Rectal smooth muscle tissue (tissue), 1 donor: ENCODE measurements around the gene SMC1B.
A peak's percentile ranks its signal among the peaks of the same experiment; 100 is the strongest.
"Not testable (repeated sequence)": the region's sequence is repeated elsewhere in the genome, so short reads cannot be mapped to it uniquely, and the experiment has no call there.

Experiments used
- H3K27ac ChIP-seq: one replicate; pipeline ENCODE4 v1.7.0; 2013; ENCODE audit warnings: low read depth, low read length, inconsistent platforms
- H3K27me3 ChIP-seq: one replicate; pipeline ENCODE4 v1.7.0; 2013; ENCODE audit warnings: low read length; ENCODE audit not compliant: control insufficient read depth, insufficient read depth
- H3K36me3 ChIP-seq: one replicate; pipeline ENCODE4 v1.7.0; 2013; ENCODE audit warnings: low read length; ENCODE audit not compliant: control insufficient read depth, insufficient read depth
- H3K4me1 ChIP-seq: one replicate; pipeline ENCODE4 v1.7.0; 2013; ENCODE audit warnings: low read length; ENCODE audit not compliant: control insufficient read depth, insufficient read depth
- H3K4me3 ChIP-seq: one replicate; pipeline ENCODE4 v1.7.0; 2013; ENCODE audit warnings: low read length
- H3K9ac ChIP-seq: one replicate; pipeline ENCODE4 v1.7.0; 2013; ENCODE audit warnings: low read length

Gene SMC1B

DNA sequence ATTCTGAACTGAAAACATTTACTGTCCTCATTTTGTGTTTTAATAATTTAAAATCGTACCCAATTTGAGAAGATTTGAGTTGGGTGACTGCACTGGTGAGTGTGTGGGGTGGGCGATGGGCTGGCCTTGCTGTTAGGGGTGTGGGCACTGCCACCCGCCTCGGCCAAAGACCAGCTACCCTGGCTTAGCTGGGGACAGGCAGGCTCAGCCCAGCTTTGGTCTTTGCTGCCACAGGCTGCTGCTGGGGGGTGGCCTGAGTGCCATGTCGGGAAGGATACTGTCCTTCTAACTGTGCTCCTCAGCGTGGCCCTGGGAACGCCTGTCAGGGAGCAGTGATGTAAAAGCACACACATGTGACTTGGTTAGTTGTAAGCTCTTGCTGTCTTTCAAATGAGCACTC, 81.4 kb downstream of the SMC1B start:
- Histone ChIP-seq H3K4me3 (no peak overlapping the region), H3K4me1 (peaks cover 9% of the 10 kb centered on the region), H3K27ac (no peak overlapping the region), H3K27me3 (no peaks in the 10 kb centered on the region), H3K9ac (no peak overlapping the region), H3K36me3 (peaks cover 17% of the 10 kb centered on the region)

DNA sequence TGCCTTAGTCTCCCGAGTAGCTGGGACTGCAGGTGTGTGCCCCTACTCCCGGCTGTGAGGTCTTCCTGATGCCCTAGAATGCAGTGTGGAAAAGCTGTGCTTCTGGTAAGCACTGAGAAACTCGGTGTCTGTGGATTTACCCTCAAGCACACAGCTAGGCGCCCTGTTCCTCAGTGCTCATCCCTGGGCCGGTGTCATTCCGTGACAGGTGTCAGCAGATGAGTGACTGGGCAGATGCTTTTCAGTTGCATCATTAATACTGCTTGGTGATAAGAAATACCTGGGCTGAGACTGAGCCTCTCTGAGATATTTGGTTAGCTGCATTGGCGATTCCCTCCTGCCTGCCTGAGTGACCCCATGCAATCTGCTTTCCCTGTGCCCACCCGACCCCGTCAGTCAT, 81.9 kb downstream of the SMC1B start:
- Histone ChIP-seq H3K36me3 (peaks cover 17% of the 10 kb centered on the region), H3K4me3 (no peak overlapping the region), H3K9ac (no peak overlapping the region), H3K27ac (no peak overlapping the region), H3K4me1 (peaks cover 5% of the 10 kb centered on the region), H3K27me3 (no peaks in the 10 kb centered on the region)

DNA sequence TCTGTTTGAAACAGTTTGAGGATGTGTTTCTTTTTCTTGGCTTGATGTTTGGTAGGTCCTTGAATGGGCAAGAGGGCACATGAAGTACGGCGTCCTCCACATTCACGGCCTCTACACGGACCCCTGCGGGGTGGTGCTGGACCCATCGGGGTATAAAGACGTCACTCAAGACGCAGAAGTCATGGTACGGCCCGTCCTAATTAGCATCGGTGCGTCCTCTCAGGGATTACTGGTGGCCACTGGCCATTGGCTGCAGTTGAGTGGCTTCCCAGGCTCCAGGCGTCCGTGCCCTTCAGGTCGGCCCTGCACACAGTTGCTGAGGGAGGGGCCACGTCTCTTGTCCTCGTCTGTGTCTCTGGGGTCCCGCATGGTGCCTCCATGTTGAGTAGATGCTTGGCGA, 82.9 kb downstream of the SMC1B start:
- H3K27ac ChIP-seq: no peak overlapping the region
- H3K4me1 ChIP-seq: peaks cover 5% of the 10 kb centered on the region
- peaks cover 20% of the 10 kb centered on the region for H3K36me3 ChIP-seq

DNA sequence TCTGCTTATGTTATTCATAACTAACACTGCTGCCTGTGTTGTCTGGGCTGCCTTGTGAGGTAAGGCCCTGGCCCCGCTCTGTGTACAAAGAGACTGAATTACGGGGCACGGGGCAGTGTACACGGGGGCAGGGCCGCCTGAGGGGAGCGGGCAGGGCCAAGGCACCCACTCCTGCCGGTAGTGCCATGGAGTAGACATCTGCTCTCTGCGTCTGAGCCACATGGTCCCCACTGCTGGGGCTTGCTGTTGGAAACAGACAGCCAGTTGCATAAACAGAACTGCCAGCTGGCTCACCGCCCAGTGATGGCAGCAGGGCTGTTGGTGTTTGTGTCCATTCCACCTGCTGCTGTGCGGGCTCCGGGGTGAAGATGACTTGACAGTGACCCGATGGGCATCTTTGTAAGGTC, 83.9 kb downstream of the SMC1B start:
- peaks cover 23% of the 10 kb centered on the region for H3K36me3 ChIP-seq
- no peak overlapping the region for H3K4me3 ChIP-seq
- H3K4me1 ChIP-seq: peaks cover 5% of the 10 kb centered on the region
- peak overlapping the region; percentile 15 for H3K27ac ChIP-seq
- no peak overlapping the region for H3K9ac ChIP-seq
- H3K27me3 ChIP-seq: no peaks in the 10 kb centered on the region

More for the DNA sequence above, 82.9 kb downstream of the SMC1B start:
- Histone ChIP-seq H3K9ac (no peak overlapping the region), H3K4me3 (no peak overlapping the region), H3K27me3 (no peaks in the 10 kb centered on the region)

DNA sequence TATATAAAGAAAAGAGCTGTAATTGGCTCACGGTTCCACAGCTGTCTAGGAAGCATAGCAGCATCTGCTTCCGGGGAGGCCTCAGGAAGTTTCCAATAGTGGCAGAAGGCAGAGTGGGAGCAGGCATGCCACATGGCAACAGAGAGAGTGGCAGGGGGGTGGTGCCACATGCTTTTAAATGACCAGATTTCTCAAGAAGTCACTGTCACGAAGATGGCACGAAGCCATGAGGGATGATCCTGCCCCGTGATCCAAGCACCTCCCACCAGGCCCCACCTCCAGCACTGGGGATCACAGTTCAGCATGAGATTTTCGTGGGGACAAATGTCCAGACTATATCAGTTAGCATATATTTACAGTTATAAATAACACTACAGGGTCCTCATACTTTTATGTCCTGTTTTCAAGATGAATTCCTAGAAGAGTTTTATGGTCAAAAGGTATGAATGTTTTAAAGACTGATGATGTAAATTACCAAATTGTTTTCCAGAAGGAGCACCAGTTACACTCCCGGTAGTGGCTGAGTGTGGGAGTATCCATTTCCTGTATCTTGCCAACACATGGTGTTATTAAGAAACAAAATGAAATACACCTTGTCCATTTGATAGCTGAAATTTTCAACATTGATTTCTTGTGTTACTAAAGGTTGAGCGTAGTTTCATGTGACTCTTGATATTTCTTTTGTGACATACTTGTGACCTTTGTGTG, 84.4 kb downstream of the SMC1B start:
- Histone ChIP-seq H3K36me3 (peaks cover 29% of the 10 kb centered on the region), H3K4me3 (no peak overlapping the region), H3K27me3 (no peaks in the 10 kb centered on the region), H3K27ac (peak overlapping the region; percentile 15), H3K9ac (no peak overlapping the region), H3K4me1 (peaks cover 5% of the 10 kb centered on the region)

DNA sequence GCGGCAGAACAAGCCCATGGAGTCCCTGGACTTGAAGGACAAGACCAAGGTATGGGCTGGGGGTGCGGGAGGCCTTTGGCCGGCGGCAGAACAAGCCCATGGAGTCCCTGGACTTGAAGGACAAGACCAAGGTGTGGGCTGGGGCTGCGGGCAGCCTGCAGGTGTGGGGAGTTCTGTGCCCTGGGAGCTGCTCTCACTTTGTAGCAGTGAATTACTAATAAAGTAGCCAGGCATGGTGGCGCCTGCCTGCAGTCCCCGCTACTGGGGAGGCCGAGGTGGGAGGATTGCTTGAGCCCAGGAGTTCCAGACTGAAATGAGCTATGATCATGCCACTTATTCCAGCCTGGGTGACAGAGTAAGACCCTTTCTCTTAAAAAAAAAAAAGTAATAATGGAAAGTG, 85.1 kb downstream of the SMC1B start:
- H3K4me3 ChIP-seq, H3K4me1 ChIP-seq, H3K9ac ChIP-seq, H3K27me3 ChIP-seq, H3K27ac ChIP-seq: not testable (repeated sequence)
- H3K36me3 ChIP-seq: peaks cover 36% of the 10 kb centered on the region

DNA sequence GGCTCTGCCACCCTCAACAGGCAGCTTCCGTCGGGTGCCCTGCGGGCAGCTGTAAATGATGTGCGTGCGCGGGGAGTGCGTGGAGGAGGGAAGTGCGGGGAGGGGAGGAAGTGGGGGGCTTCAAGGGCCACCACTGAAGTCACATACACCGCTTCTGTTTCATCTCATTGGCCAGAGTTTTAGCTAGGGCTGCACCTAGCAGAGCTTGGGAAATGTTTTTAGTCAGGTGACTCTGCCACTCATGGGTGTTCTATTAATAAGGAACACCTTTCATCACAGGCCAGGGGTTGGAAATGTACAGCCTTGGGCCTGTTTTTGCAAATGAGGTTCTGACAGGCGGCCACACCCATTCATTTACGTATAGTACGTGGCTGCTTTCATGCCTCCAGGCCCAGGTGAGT, 89.1 kb downstream of the SMC1B start:
- H3K4me3 ChIP-seq: no peak overlapping the region
- peaks cover 30% of the 10 kb centered on the region for H3K36me3 ChIP-seq
- H3K4me1 ChIP-seq: peaks cover 11% of the 10 kb centered on the region
- H3K27ac ChIP-seq: no peak overlapping the region
- no peak overlapping the region for H3K9ac ChIP-seq
- no peaks in the 10 kb centered on the region for H3K27me3 ChIP-seq

DNA sequence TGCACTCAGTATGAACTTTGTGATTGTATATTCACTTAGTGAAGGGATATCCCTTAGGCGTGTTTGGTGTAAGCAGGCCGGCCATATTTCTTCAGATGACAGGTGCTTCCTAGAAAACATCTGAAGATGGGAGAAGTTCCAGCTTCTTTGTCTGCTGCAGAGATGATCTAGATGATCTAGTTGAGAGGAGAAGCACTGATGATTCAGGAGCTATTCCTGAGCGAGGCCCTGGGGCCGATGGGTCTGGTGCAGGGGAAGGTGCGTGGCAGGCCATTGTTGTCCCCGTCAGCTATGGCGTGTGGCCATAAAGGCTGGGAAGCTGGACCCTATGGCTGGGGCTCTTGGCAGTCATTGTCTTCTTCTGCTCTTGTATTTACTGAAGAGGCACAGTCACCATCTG, 89.7 kb downstream of the SMC1B start:
- no peak overlapping the region for H3K27ac ChIP-seq
- no peak overlapping the region for H3K9ac ChIP-seq
- H3K4me3 ChIP-seq: no peak overlapping the region
- peaks cover 30% of the 10 kb centered on the region for H3K36me3 ChIP-seq
- peaks cover 12% of the 10 kb centered on the region for H3K4me1 ChIP-seq
- H3K27me3 ChIP-seq: no peaks in the 10 kb centered on the region

DNA sequence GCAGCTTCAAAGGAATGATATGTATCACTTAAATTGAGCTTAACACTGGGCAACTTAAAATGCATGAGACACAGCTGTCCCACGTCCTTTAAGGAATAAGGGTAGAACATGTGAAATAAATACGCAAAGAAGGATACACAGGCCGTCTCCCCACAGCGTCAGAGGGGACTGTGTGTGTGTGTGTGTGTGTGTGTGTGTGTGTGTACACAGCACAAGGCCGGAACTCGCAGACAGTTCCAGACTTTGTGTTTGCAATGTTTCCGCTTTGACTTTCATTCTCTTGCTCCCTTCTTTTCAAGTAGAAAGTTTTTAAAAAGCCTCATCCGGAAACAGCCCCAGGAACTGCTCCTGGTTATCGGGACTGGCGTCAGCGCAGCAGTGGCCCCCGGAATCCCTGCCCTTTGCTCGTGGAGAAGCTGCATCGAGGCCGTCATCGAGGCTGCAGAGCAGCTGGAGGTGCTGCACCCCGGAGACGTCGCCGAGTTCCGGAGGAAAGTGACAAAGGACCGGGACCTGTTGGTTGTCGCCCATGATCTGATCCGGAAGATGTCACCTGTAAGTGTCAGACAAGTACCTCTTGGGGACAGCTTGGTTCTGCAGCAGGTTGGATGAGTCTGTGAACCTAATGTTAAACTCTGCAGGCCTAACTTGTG, 90.4 kb downstream of the SMC1B start:
- Histone ChIP-seq H3K4me1 (peaks cover 18% of the 10 kb centered on the region), H3K27me3 (no peaks in the 10 kb centered on the region), H3K4me3 (no peak overlapping the region), H3K27ac (no peak overlapping the region), H3K9ac (no peak overlapping the region), H3K36me3 (peaks cover 30% of the 10 kb centered on the region)

DNA sequence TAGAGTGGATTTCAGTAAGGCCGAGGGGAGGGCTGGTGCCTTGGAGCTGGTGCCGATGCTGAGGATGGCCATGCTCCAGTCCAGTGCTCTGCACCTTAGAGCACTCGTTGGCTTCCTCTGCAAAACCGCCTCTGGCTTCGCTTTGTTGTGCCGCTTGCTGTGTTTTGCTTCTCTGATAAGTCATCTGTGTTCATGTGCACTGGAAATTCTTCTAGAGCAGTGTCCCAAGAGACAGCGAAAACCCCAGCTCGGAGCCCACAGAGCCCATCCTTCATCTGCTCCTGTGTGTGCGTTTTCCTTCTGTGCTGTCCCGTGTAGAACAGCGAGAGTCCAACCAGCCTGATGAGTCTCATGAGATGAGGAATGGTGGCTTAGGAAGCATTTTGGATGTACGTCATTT, 91.6 kb downstream of the SMC1B start:
- no peak overlapping the region for H3K4me3 ChIP-seq
- peaks cover 25% of the 10 kb centered on the region for H3K36me3 ChIP-seq
- H3K4me1 ChIP-seq: peaks cover 24% of the 10 kb centered on the region
- no peak overlapping the region for H3K9ac ChIP-seq
- H3K27me3 ChIP-seq: no peaks in the 10 kb centered on the region
- H3K27ac ChIP-seq: no peak overlapping the region

DNA sequence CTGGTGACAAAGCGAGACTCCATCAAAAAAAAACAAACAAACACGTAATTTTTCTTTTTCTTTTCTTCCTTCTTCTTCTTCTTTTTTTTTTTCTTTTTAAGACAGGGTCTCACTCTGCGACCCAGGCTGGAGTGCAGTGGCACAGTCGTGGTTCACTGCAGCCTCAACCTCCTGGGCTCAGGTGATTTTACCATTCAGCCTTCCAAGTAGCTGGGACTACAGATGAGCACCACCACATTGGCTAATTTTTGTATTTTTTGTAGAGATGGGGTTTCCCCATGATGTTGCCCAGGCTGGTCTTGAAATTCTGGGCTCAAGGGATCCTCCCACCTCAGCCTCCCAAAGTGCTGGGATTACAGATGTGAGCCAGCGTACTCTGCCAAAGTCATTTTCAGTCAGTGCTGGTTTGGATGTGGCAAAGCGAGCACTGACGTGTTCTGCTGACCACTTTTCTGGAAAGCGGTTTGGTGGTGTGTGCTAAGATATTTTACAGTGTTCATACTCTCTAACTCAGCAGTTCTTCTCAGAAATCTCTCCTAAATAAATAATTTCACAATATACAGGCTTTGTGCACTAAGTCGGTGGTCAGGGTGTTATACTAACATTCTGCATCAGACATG, 92.9 kb downstream of the SMC1B start:
- no peak overlapping the region for H3K4me3 ChIP-seq
- H3K27ac ChIP-seq: peak overlapping the region; percentile 37
- H3K4me1 ChIP-seq: peaks cover 24% of the 10 kb centered on the region
- no peak overlapping the region for H3K9ac ChIP-seq
- H3K36me3 ChIP-seq: peaks cover 21% of the 10 kb centered on the region
- no peaks in the 10 kb centered on the region for H3K27me3 ChIP-seq

DNA sequence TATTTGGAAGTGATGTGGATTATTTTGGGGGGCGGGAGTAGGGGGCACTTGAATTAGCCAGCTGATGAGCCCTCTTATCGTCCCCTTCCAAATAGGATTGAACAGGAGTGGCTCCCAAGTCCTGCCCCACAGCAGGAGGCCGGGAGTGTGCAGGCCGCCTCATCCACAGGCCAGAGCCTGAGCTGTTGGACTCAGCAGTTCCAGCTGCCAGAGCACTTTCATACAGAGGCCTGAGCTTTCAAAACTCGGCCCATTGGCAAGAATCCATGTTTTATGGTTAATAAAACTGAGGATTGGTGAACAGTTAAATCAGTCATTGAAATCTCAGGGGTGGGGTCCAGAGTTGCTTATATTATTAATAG, 94.1 kb downstream of the SMC1B start:
- peaks cover 24% of the 10 kb centered on the region for H3K4me1 ChIP-seq
- H3K9ac ChIP-seq: no peak overlapping the region
- no peaks in the 10 kb centered on the region for H3K27me3 ChIP-seq
- peak overlapping the region; percentile 93 for H3K27ac ChIP-seq
- H3K4me3 ChIP-seq: no peak overlapping the region
- H3K36me3 ChIP-seq: peaks cover 16% of the 10 kb centered on the region
